Measurements from ENCODE around the gene GRK4.
"Not testable (repeated sequence)": the region's sequence is repeated elsewhere in the genome, so short reads cannot be mapped to it uniquely, and the experiment has no call there.

GRK4 gene

GRCh38 chr4:2931512-2932301, 31.7 kb upstream of the GRK4 start:
- no peak for DNase-seq

- no peak for DNase-seq
Observed at GRCh38 chr4:2932321-2932950, 30.9 kb upstream of the GRK4 start.

- DNase-seq, result no peak
Observed at GRCh38 chr4:2932951-2933565, 30.3 kb upstream of the GRK4 start.

- no peak for DNase-seq
Observed at GRCh38 chr4:2933566-2934076, 29.8 kb upstream of the GRK4 start.

- DNase-seq, result peak in 2 of 4 experiments; percentile 29 to 42
Observed at GRCh38 chr4:2934077-2934812, 29.1 kb upstream of the GRK4 start.

- DNase-seq, result peak; percentile 93 to 97 (median 96)
Observed at GRCh38 chr4:2934813-2935761, 28.3 kb upstream of the GRK4 start.

GRCh38 chr4:2935762-2936743, 27.3 kb upstream of the GRK4 start:
- DNase-seq, result peak in 2 of 4 experiments; percentile 40 to 55

GRCh38 chr4:2936773-2937145, 26.6 kb upstream of the GRK4 start:
- DNase-seq, result no peak

- no peak for DNase-seq
Observed at GRCh38 chr4:2937146-2937857, 26.1 kb upstream of the GRK4 start.

- no peak for DNase-seq
Observed at GRCh38 chr4:2937986-2938385, 25.4 kb upstream of the GRK4 start.

GRCh38 chr4:2938411-2938810, 25.0 kb upstream of the GRK4 start:
- DNase-seq, result not testable (repeated sequence)

GRCh38 chr4:2938906-2939305, 24.5 kb upstream of the GRK4 start:
- no peak for DNase-seq

- no peak for DNase-seq
Observed at GRCh38 chr4:2939383-2940243, 23.8 kb upstream of the GRK4 start.

- DNase-seq, result no peak
Observed at GRCh38 chr4:2940267-2941137, 22.9 kb upstream of the GRK4 start.

- DNase-seq, result no peak
Observed at GRCh38 chr4:2941138-2942036, 22.0 kb upstream of the GRK4 start.

- DNase-seq, result no peak
Observed at GRCh38 chr4:2942037-2942531, 21.3 kb upstream of the GRK4 start.
